CD4-positive, alpha-beta T cell treated with Interleukin-17A for 4 hours (primary cell): ENCODE results near the gene DPEP1.
A peak's percentile ranks its signal among the peaks of the same experiment; 100 is the strongest.
"Not testable (repeated sequence)": the region's sequence is repeated elsewhere in the genome, so short reads cannot be mapped to it uniquely, and the experiment has no call there.

ENCODE experiments used
- DNase-seq: peaks from one replicate; pipeline ENCODE4 v3.0.0-alpha.2; 2020; ENCODE audit warnings: mixed read lengths

Gene DPEP1

DNA sequence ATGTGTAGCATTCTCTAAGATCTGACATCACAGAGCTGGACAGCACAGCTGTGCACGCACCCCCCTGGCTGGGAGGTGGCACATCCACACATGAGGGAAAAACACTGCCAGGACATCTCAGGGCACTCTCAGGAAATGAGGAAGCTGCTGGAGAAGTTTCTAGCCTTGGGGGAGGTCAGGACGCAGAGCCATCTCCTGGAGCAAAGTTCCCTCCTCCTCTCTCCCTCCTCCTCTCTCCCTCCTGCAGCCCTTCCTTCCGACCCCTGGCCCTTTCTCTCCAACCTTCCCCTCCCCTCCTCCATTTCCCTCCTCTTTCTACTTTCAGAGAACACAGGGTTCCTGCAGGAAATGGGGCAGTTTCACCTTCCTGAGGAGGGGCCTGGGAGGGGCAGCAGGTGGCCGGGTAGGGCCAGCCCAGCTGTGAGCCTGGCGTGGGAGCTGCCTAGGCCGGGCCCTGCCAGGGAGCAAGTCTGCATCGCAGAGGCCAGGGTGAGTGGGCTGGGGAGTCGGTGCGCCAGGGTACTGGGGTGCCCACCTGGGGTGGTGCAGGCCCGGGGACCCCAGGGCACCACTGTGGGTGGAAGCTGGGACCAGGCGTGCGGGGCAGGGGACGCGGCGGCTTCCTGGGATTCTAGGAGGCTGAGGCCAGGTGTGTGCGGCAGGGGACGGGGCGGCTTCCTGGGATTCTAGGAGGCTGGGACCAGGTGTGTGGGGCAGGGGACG is at the start of gene DPEP1:
TSS of gene DPEP1 (plus strand) at position 412 of the 723 bp plus-strand sequence. CDS start 16,769 bp downstream, outside the sequence.
- DNase-seq, result no peak

DNA sequence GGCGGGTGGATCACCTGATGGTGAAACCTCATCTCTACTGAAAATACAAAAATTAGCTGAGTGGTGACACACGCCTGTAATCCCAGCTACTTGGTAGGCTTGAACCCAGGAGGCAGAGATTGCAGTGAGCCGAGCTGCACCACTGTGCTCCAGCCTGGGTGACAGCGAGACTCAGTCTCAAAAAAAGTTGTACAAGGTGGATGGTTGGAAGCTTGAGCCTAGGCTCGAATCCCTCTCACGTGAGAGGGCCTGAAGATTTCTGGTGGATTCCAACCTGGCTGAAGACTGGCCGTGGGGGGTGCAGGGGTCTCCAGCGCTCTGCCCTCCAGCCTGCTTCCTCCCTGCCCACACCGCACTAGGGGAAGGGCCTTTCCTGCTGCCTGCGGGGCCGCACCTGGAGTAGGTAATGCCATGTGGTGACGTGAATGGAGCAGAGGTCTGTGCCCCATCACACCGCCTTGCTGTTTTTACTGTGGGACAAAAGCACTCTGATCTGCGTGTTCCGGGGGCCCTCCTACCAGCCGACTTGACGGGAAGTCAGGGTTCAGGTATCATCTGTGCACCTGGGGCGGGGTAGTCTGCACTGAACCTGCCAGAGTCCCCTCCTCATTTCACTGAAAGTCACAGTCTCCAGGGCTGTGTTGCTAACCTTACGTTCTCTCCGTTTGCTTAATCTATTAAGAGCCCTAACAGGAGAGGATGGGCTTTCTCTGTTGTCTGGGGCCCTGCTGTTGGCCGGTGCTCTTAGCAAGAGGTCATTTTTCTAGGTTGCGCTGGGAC is 48.8 kb upstream of the DPEP1 start:
- DNase-seq, result peak; percentile 19

DNA sequence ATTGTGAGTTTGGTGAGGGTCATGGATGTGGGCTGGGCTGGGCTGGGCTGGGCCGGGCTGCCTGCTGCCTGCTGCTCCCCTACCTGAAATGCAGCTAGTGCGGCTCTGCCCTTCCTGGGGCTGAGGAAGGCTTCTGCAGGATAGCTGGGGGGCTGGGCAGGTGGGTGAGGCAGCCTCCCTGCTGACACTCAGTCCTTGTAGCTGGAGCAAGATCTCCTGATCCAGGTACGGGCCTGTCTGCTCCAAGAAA is 48.3 kb upstream of the DPEP1 start:
- no peak for DNase-seq

DNA sequence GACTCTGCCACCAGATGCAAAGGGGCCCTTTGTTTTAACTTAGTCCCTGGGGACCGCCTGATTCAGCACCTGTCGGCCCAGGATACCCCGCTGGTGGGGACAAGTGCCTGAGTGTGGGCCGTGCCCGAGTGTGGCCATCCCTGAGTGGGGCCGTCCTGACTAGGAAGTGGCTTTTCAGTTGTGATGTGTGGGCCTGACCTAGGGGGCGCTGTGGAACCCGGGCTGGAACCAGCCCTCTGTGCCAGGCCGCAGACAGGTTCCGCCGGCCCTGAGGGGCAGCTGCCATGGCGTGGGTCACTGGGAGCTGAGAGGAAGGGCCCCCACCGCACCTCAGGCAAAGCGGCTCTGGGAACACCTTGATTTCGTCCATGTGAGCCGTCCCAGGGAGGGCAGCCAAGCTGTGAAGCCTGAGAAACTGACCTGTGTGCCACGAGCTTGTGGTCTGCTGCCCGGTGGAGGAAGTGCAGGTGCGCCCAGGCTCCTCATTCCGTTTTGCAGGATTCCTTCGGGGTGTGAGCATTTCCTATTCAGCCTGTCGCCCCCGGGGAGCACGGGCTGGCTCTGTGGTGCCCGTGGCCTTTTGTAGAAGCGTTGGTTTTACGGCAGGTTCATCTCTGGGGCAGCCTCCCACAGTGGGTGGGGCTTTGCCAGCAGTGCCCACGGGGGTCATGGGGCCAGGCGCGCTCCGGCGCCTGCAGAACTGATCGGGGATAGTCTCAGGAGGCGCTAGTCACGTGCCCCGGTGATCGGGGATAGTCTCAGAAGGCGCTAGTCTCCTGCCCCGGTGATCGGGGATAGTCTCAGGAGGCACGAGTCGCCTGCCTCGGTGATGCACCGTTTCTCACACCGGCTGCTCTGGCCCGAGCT is 47.7 kb upstream of the DPEP1 start:
- DNase-seq, result peak; percentile 62

DNA sequence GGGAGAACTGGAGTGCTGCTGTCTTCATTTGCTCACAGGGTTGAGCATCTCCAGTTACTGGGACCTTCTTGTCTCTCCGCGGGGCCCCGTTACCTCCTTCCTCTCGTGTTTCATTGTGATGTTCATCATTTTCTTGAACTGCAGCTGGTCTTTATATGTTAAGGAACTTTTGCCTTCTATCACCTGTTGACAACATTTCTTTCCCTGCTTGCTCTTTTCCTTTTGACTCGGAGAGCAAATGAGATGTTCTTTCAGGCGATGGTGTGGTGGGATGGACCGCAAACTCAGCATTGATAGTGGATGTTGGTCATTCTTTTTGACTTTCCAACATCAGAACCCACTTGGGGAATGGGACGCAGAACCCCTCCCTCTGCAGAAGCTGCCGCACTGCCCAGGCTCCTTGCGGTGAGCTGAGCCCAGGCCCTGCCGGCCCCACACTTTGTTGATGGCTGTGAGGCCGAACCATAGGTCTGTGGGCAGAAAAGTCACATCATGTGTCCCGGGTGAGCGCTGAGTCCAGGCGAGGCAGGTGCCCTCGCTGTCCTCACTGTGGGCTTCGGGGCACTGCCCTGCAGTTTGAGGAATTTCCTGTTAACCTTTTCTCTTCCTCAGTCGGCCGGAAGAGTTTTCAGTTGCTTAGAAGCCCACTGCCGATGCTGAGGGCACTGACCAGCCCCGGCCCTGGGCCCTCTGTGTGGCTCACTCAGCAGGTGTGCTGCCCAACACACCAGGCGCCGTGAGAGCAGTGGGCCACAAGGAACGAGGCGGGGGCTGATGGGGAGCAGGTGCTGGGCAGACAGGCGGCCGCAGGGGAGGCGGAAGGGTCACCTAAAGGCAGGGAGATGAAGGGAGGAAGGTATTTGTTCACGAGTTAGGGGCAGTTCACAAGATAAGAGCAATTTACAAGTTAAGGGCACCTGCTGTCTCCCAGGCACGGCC is 45.5 kb upstream of the DPEP1 start:
- DNase-seq, result no peak

DNA sequence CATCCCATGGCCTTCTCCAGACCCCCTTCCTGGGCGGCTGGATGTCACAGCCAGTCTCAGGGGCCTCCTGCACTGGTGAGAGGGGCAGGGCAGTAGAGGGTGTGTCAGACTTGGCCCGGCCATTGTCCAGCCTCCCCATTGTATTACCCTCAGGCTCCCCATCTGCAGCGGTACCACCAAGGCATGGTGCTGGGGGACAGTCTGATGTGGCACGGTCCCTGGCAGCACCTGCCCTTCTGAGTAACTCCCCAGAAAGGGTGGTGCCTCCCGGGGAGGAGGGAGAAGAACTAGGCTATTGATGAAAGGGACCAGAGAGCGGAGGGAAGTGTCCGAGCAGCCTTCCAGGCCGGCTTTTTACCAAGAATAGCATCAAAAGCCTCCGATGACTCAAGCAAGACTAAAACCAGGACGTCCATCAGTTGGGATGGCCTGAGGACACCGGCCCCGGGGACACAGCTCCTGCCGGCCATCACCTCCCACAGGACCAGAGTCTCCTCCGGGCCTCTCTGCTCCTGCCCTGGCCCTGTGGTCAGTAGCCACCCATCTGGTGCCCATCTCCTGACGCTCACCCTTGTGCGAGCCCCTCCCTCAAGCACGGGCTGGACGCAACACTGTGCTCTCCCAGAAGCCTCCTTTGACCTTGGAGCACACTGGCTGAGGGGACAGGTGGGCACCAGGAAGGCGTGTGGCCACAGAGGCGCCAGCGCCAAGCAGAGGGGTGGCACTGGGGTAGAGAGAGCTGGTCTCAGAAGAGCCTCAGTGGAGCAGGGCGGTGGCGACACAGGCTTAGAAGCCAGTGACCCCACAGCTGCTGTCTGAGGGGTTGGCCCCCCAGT is 43.7 kb upstream of the DPEP1 start:
- no peak for DNase-seq

DNA sequence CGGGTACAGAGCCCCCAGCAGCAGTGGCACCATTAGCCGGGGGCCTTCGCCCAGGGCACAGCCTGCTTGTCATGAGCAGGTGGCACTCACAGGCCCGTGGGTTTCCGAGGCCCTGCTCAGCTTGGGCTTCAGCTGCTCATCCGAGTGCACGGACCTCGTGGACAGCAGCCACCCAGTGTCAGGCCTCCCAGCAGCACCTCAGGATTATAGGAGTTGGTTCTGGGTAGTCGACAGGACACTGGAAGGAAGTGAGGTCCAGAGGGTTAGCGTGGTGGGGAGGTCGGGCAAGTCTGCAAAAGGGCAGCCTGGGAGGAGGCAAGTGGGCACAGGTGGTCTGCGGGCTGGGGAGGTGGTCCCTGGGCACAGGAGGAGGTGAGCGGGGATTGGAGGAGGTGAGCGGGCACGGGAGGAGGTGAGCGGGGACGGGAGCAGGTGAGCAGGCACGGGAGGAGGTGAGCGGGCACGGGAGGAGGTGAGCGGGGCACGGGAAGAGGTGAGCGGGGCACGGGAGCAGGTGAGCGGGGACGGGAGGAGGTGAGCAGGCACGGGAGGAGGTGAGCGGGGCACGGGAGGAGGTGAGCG is 43.0 kb upstream of the DPEP1 start:
- no peak for DNase-seq

DNA sequence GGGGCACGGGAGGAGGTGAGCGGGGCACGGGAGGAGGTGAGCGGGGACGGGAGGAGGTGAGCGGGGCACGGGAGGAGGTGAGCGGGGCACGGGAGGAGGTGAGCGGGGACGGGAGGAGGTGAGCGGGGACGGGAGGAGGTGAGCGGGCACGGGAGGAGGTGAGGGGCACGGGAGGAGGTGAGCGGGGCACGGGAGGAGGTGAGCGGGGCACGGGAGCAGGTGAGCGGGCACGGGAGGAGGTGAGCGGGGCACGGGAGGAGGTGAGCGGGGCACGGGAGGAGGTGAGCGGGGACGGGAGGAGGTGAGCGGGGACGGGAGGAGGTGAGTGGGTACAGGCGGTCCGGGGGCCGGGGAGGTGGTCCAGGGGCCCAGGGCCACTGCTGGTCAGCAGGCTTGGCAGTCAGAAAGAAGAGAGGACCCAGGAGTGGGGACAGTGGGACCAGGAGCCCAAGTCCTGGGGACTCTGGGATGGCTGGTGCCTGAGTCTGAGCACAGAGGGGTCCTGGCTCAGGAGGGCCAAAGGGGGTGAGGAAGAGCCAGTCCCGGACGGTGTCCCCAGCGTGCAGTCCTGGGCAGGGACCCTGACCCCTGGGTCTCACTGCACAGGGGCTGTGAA is 42.4 kb upstream of the DPEP1 start:
- not testable (repeated sequence) for DNase-seq

DNA sequence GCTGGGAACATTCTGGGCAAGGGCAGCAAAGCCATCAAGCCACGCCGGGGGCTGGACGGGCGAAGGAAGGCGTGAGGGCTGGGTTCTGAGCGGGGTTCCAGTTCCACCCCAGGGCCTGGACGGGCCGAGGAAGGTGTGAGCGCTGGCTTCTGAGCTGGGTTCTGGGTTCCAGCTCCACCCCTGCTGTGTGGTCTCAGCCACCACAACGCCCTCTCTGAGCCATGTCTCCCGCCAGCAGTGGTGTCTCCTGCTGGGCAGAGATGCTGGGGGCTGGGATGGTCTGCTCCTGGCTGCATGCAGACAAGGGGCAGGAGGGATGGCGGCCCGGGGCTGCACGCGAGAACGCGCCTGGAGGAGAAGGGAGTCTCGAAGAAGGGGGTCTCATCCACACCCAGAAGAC is 41.8 kb upstream of the DPEP1 start:
- no peak for DNase-seq

DNA sequence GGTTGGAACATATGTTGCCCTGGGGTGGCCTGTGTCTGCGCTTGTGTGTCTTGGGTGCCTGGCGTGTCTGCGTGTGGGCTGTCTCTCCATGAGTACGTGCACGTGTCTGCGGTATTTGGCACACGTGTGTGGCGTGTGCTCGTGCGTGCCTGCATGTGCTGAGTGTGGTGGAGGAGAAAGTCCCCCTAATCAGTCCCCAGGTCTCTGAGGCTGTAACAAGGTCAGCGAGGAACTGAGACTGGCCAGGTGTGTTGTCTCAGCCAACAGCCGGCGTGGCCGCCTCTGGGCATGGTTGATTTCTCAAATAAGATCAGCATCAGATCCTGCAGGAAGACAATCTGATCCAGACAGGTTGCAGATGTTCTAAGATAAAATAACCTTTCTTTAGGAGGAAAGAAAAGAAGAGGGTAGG is 41.4 kb upstream of the DPEP1 start:
- DNase-seq, result no peak

DNA sequence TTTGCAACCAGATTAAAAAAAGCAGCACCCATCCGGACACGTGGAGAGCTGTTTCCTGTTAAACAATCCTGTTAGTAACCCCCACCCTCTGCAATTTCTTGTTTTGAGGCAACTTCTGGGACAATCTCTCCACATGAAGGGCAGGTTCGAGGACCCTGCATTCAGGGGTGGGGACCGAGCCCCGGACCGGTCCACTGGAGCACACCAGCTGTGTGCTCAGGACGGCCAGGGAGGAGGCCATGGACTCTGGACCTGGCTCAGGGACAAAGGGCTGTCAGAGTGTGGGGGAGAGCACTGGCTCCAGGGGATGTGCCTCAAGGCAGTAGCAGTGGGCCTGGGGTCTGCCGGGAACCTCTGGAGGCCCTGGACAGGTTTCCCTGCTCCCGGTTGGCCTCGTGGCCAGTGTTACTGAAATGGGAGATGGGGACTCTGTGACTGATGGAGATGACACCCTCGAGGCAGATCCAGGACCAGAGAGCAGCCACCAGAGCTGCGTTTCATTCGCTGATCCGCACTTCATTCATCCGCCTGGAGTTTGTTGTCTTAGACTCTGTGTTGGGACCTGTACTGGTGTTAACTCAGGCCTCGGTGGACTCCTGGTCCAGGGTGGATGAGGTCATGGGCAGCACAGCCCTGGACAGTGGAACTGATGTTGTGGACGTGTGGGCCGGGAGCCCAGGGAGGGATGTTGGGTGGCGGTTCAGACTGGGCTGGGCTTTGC is 40.8 kb upstream of the DPEP1 start:
- DNase-seq, result no peak

DNA sequence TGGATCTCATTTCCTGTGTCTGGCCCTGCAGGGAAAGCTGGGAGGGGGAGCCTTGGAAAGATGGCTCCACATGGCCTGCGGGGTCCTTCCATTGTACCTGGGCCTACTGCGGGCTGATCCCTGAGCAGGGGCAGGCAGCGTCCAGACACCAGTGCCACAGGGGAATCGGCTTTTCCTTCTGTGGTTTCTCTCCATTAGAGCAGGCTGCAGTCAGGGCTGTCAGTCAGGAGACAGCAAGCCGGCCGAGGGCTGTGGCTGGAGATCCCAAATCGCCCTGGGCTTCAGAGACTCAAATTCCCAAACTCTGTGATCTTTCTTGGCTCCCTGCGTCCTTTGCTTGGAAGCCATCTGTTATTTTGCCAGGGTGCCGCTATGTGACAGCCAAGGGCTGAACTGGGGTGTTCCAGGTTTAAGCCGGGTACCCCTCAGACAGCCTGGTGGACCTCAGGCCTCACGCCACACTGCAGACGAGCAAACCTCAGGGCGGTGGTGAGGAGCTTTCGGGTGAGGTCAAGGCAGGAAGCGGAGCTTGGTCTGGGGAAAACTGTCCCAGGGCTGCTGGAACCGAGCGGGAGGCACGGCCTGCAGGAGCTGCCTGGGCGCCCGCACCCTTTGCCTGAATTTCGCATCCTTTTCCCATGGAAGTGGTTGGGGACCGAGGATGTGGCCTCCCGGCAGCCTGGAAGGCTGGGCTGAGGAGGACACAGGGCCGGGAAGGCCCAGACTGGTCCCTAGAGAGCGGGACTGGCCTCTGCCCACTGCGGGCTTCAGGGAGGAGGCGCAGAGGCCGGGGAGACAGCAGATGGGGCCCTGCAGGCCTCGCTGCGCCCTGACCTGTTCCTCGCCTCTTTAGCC is 39.4 kb upstream of the DPEP1 start:
- no peak for DNase-seq

DNA sequence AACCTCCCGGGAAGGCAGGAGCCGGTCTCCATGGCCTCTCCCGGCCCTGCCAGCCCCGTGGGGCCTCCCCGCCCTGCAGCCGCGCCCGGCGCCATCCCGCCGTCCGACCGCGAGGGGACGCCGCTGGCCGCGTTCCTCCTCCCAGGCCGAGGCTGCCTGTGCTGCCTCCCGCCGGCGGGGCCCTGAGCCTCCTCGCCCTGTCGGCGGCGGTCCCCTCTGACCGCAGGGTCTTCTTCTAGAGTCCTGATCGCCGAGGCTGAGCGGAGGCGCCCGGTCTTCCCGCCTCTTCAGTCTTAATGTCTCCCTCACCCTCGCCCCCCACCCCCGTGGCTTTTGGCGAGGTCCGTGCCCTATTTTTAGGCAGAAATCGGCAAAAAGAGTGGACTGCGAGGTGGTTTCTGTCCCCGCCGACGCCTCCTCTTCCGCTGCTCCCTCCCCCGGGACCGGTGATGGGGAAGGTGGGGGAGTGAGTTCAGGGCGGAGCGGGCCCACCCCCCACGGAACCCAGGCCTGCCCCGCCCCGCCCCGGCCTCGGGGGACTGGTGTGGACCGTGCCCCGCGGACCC is 38.7 kb upstream of the DPEP1 start:
- DNase-seq, result peak; percentile 70

DNA sequence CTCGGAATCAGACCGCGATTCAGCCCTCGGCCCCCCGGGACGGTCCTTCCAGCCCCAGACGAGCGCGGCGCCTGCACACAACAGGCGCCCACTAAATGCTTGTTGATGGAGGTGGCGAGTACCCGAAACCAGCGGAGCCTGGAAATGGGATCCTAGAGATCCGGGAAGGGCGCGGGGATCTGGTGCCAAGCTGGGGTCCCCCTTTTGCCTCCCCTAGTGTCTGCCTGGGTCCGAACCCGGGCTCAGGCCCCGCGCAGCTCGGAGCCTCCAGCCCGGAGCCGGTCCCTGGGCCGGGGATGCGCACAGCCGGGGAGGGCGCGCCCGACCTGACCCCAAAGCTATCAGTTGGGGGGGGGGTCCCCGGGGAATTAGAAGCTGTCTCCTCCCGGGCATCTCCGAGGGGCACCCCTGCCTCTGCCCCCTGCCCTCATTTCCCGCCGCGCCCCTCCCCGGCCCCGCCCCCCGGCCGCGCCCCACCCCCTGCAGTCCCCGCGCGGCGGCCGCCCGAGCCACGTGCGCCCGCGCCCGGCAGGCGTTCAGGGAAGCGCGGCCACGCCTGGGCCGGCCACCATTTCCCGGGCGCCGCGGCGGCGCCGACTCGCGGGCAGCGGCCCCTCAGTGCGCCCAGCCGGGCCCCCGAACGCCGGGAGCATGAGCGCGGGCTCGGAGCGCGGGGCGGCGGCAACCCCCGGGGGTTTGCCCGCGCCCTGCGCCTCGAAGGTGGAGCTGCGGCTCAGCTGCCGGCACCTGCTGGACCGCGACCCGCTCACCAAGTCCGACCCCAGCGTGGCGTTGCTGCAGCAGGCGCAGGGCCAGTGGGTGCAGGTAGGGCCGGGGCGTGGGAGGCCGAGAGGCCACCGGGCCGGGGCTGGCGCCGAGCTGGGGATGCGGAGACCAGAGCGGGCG is 37.9 kb upstream of the DPEP1 start, which contains the start of gene CPNE7:
TSS of gene CPNE7 (plus strand) at position 512 of the 906 bp plus-strand sequence. CDS start at position 652, 140 bp downstream.
- DNase-seq, result peak; percentile 23

DNA sequence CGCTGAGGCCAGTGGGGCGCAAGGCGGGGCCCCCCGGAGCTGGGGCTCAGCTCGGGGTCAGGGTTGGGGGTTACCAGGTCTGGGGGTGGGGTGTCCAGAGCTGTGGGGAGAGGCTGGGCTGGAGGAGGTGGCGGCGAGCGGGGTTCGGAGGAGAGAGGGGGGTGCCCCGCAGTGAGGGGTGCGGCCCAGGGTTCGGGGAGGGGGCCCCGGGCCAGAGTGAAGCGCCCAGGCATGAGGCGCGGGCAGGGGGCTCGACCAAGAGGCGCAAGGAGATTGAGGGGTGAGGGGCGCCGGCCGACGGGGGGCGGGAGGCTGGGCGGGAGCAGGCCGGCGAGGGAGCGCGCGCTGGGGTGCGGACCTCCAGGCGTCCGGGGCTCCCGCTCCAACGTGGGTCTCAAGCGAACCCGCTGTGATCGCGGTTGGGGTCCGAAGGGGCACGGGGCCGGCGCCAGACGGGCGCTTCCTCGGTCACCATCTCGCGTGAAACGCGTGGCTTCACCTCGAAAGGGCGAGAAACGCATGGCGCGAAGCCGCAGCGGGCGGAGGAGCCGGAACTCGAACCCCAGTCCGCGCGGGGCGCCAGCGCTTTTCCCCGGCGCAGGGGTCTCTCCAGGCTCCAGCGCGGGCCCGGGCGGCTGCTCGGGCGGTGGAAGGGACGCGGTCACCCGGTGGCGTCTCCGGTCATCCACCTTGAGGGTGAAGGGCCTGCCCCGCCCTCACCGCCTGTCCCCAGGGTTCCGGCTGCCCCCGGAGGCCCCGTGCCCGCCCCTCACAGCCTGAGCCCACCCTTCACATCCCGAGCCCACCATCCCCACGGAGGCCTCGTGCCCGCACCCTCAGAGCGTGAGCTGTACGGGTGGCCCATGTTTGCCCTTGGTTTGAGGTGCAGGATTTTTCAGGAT is 37.0 kb upstream of the DPEP1 start:
- DNase-seq, result no peak

DNA sequence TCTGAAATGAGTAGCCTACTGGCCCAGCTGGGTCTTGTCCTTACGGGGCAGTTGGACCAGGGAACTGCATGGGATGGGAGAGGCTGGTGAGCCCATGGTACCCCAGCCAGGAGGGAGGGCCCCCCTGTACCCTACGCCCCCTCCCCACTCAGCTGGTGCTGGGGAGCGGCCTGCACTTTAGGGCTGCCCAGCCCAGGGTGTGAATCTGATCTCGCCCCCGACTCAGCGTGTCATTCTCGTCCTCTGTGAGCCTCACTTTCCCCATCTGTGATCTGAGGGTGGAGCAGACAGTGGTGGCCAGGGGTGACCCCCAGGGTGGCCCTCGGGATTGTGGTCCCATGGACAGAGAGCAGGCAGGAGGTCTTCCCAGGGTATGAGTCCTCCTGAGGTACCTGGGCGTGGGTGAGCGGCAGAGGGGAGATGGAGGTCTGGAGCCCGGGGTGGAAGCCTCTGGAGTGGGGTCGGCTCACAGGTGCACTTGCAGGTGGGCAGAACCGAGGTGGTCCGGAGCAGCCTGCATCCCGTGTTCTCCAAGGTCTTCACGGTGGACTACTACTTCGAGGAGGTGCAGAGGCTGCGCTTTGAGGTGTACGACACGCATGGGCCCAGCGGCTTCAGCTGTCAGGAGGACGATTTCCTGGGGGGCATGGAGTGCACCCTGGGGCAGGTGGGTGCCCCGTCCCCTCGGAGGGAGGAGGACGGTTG is 36.2 kb upstream of the DPEP1 start:
- no peak for DNase-seq
